ENCODE data around the gene BEND3. TPM values are rescaled to one million over a fixed set of nuclear protein-coding genes. Genes with fewer than 3 reads are reported as not detected.

BEND3 gene
- total RNA-seq, 1 donor: 1.5 TPM

DNA sequence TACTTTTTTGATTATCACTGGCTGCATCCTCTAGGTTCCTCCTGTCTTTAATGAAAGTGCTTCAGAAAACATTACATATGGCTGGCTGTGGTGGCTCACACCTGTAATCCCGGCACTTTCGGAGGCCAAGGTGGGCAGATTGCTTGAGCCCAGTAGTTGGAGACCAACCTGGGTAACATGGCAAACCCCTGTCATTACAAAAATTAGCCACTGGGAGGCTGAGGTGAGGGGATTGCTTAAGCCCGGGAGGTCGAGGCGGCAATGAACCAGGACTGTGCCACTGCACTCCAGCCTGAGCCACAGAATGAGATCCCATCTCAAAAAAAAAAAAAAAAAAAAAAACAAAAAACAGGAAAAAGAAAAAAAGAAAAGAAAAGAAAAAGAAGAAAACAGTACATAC lies 35.3 kb downstream of the BEND3 start:
- Histone ChIP-seq H3K4me3 (ENCODE audit: low read length) (no peak overlapping the region), H3K27me3 (ENCODE audit: insufficient read depth, low read length) (no peaks in the 10 kb centered on the region)

DNA sequence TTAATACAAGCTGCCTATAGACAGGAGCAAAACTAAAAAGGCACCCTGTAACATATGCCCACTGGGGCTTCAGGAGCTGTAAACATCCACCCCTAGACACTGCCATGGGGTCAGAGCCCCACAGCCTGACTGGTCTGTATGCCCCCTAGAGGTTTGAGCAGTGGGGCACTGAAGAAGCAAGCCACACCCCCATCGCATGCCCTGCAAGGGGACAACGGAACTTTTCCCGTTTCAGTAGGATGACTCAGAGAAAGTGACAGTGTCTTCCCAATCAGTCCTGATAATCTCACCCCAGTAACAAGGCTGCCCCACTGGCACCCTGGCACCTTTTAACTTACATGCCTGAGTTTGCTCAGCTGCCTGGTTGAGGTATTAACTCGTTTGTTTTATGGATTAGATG lies 35.9 kb downstream of the BEND3 start:
- no peaks in the 10 kb centered on the region for H3K9me3 ChIP-seq (ENCODE audit: low read depth, low read length)
- H3K4me3 ChIP-seq (ENCODE audit: low read length): no peak overlapping the region
- H3K4me1 ChIP-seq (ENCODE audit: insufficient read depth, low read length): no peaks in the 10 kb centered on the region
- H3K27me3 ChIP-seq (ENCODE audit: insufficient read depth, low read length): no peaks in the 10 kb centered on the region

More for the DNA sequence above, 35.3 kb downstream of the BEND3 start:
- Histone ChIP-seq H3K4me1 (ENCODE audit: insufficient read depth, low read length) (no peaks in the 10 kb centered on the region), H3K9me3 (ENCODE audit: low read depth, low read length) (no peaks in the 10 kb centered on the region)

DNA sequence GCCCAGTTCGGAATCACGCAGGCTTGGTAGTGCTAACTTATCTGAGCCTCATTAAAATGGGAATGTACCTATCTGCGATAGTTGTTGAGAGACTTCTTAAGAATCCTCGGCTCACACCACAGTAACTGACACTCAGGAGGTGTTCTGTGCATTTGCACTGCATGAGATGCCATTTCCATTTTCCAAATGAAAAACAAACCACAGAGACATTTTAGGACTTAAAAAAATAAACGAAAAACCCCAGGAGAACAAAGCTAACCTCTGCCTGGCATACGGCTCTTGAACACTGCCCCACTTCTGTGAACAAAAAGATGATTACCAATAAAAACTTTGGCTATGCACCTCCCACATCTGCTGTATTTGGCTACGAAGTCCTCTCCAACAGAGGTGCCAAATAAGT lies 37.6 kb downstream of the BEND3 start:
- no peaks in the 10 kb centered on the region for H3K9me3 ChIP-seq (ENCODE audit: low read depth, low read length)
- no peaks in the 10 kb centered on the region for H3K27me3 ChIP-seq (ENCODE audit: insufficient read depth, low read length)
- no peak overlapping the region for H3K4me3 ChIP-seq (ENCODE audit: low read length)
- no peaks in the 10 kb centered on the region for H3K4me1 ChIP-seq (ENCODE audit: insufficient read depth, low read length)

DNA sequence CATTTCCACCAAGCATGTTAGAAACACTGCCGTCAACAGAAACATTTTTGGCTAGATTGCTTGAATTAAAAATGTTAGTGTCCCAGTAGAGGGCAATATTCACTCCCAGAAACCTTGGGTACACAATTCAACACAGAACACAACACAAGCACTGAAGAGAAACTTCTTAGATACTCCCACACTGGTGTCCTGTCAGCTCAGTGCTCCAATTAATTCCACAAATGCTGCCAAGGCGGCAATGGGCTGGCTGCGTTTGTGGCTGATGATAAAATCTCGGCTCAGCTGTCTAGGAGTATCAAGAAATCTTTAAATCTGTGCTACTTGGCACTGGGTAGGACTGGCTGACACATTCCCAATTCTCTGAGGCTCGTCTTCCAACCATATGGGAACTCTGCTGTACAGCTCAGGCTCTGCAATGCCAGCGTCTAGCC lies 39.3 kb downstream of the BEND3 start:
- H3K4me3 ChIP-seq (ENCODE audit: low read length): no peak overlapping the region
- H3K4me1 ChIP-seq (ENCODE audit: insufficient read depth, low read length): no peaks in the 10 kb centered on the region
- H3K27me3 ChIP-seq (ENCODE audit: insufficient read depth, low read length): no peaks in the 10 kb centered on the region
- H3K9me3 ChIP-seq (ENCODE audit: low read depth, low read length): no peaks in the 10 kb centered on the region

DNA sequence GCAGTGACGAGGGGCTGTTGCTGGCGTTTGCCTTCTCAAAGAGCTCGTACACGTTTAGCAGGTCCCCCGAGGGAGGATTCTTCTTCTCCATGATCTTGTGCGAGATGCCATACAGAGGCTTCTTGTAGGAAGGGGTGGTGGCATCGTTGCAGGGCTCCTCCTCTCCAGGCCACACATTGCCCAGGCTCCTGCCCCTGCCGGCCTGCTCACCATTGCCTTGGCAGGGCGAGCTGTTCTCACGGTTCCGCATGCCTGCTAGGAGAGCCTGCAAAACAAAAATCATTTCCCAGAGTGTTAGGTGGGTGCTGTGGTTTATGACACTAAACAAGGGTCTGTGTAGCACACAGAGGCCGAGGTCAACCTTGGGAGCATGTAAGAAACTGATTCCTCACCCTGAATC lies 44.6 kb downstream of the BEND3 start:
- Histone ChIP-seq H3K27me3 (ENCODE audit: insufficient read depth, low read length) (no peaks in the 10 kb centered on the region), H3K4me3 (ENCODE audit: low read length) (no peak overlapping the region), H3K4me1 (ENCODE audit: insufficient read depth, low read length) (no peaks in the 10 kb centered on the region), H3K9me3 (ENCODE audit: low read depth, low read length) (no peaks in the 10 kb centered on the region)

DNA sequence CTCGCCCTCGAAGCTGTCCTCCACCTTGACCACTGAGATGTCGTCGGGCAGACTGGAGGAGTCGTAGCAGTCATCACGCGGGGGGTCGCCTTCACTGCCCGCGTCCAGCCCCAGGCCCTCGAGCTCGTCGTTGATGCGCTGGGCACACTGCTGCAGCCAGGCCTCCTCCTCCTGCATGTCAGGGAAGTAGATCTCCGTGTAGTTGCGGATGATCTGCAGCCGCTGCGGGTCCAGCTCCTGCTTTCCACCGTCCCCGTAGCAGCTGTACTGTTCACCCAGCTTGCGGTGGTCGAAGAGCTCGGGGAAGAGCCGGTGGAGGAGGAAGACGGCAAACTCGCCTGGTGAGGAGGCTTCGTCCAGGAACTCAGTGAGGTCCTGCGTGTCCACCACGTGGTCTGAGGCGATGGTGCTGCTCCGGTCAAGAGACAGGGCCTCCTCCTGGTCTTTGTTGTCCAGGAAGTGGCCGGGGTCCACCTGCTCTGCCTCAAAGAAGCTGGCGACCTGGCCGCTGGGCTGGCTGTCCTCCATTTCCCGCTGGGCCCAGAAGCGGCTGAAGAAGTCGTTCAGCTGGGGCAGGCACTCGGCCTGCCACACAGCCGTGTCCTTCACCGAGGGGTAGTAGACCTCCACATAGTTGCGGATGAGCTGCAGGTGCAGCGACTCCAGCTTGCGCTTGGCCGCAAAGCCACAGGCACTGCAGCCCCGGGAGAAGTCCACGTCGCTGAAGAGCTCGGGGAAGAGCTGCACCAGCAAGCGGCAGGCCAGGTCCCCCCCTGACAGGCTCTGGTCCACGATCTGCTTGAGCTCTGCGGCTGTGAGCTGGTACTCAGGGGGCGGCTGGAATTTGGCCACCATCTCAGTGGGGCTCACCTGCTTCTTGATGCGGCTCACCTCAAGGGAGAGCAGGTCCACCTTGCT lies 45.4 kb downstream of the BEND3 start:
- H3K9me3 ChIP-seq (ENCODE audit: low read depth, low read length): no peaks in the 10 kb centered on the region
- H3K27me3 ChIP-seq (ENCODE audit: insufficient read depth, low read length): no peaks in the 10 kb centered on the region
- H3K4me3 ChIP-seq (ENCODE audit: low read length): no peak overlapping the region
- H3K4me1 ChIP-seq (ENCODE audit: insufficient read depth, low read length): peaks cover 3% of the 10 kb centered on the region

DNA sequence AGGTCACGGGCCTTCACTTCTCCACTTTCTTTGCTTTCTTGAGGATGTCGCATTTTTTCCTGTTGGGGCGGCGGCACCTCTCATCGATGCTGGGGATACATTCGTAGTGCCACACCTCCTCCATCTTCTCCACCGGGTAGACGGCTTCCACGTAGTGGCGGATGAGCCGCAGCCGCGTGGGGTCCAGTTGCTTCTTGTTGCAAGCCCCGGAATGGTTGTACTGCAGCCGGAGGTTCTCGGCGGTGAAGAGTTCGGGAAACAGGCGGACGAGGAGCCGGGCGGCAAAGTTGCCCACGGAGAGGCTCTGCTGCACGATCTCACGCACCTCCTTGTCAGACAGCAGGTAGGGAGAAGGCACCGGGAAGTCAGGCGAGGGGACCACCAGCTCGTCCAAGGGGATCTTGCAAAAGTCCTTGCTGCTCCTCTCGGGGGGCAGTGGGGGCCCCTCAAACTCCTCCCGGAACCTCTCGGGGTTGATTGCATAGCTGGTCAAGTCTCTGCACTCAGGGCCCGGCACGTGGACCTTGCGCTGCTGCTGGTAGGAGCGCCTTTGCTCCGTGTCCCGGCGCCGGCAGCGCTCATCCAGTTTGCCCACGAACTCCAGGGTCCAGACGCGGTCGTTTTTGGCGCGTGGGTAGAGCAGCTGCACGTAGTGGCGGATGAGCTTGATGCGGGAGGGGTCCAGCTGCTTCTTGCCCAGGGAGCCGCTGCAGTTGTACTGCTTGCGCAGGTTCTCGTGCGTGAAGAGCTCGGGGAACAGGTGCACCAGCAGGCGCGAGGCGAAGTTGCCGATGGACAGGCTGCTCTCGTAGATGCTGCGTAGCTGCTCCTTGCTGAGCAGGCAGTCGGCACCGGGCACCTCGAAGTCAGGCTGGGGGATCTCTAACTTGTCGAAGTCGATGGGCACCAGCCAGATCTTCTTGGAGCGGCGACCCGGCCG lies 46.4 kb downstream of the BEND3 start:
- no peak overlapping the region for H3K4me3 ChIP-seq (ENCODE audit: low read length)
- H3K27me3 ChIP-seq (ENCODE audit: insufficient read depth, low read length): no peaks in the 10 kb centered on the region
- H3K4me1 ChIP-seq (ENCODE audit: insufficient read depth, low read length): peaks cover 12% of the 10 kb centered on the region
- H3K9me3 ChIP-seq (ENCODE audit: low read depth, low read length): no peaks in the 10 kb centered on the region

DNA sequence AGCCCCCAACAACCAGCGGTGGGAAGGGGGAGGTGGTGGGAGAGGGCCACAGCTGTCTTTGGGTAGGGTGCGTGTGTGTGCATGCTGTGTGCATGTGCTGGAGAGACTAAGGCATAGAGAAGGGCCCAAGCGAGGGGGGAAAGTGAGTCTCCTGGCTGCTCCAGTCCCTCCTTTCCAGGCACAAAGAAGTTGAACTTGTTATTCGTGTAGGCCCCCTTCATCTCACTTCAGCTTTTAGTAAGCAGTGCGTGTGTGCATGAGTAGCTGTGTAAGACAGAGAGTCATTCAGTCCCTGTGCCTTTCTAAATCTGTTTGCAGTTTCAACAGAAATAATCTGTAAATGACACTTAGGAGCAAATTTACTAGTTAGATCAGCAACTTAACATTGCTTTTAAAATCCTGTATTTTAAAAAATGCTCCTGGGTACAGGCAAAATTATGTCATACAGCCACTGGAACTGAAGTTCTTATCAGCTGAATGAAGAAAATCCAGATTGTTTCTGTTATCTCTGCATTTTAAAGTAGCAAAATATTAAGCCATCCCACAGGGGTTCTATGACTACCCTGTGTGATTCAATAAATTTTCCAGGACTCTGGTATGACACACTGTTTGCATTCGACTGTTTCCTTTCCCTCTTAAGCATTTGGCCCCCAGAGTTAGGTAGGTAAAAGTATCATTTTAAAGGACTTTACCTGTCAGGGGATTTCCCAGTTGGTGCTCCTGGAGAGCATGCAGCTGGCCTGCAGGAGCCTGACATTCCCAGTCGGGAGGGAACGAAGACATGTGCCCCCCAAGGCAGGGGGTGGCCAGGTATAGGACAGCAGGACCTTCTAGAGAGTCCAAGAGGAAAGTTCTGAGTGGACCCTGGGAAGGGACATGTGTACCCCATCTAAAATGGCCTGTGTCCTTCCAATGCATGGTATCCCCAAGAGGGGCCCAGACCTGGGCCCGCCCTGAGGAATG lies 48.3 kb downstream of the BEND3 start:
- Histone ChIP-seq H3K4me3 (ENCODE audit: low read length) (no peak overlapping the region), H3K9me3 (ENCODE audit: low read depth, low read length) (no peaks in the 10 kb centered on the region), H3K27me3 (ENCODE audit: insufficient read depth, low read length) (no peaks in the 10 kb centered on the region), H3K4me1 (ENCODE audit: insufficient read depth, low read length) (peaks cover 12% of the 10 kb centered on the region)

DNA sequence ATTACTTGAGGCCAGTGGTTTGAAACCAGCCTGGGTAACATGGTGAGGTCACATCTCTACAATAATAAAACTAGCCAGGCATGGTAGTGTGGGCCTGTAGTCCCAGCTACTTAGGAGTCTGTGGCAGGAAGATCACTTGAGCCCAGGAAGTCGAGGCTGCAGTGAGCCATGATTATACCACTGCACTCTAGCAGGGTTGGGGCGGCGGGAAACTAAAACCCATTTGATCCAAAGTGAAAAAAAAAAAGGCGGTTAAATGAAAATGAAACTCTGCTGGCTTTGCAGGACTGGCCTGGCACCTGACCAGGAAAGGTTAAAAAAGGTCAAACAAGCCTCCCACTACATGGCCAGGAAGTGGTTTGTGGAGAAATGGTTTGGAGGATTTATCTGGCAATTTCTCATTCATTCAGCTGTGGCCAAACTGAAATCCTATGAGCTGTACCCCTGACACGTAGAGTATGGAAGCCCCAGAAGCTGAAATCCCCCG lies 50.7 kb downstream of the BEND3 start:
- Histone ChIP-seq H3K4me1 (ENCODE audit: insufficient read depth, low read length) (peaks cover 25% of the 10 kb centered on the region), H3K27me3 (ENCODE audit: insufficient read depth, low read length) (no peaks in the 10 kb centered on the region), H3K4me3 (ENCODE audit: low read length) (no peak overlapping the region), H3K9me3 (ENCODE audit: low read depth, low read length) (no peaks in the 10 kb centered on the region)

DNA sequence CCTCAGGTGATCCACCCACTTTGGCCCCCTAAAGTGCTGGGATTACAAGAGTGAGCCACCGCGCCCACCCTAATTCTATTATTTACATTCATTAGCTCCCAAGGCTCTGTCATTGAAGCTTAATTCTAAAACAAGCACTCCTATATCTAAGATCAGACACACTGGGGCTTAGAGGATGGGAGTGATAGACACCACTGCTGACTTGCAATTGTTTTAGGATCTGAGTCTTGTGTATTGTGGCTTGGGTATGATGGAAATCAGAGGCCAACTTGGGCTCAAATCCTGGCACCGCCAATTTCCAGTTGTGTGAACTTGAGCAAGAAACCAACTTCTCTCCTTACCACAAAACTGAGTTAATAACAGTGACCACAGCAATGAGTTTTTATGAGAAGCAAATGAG lies 52.6 kb downstream of the BEND3 start:
- H3K9me3 ChIP-seq (ENCODE audit: low read depth, low read length): no peaks in the 10 kb centered on the region
- H3K27me3 ChIP-seq (ENCODE audit: insufficient read depth, low read length): no peaks in the 10 kb centered on the region
- no peak overlapping the region for H3K4me3 ChIP-seq (ENCODE audit: low read length)
- H3K4me1 ChIP-seq (ENCODE audit: insufficient read depth, low read length): peaks cover 25% of the 10 kb centered on the region

DNA sequence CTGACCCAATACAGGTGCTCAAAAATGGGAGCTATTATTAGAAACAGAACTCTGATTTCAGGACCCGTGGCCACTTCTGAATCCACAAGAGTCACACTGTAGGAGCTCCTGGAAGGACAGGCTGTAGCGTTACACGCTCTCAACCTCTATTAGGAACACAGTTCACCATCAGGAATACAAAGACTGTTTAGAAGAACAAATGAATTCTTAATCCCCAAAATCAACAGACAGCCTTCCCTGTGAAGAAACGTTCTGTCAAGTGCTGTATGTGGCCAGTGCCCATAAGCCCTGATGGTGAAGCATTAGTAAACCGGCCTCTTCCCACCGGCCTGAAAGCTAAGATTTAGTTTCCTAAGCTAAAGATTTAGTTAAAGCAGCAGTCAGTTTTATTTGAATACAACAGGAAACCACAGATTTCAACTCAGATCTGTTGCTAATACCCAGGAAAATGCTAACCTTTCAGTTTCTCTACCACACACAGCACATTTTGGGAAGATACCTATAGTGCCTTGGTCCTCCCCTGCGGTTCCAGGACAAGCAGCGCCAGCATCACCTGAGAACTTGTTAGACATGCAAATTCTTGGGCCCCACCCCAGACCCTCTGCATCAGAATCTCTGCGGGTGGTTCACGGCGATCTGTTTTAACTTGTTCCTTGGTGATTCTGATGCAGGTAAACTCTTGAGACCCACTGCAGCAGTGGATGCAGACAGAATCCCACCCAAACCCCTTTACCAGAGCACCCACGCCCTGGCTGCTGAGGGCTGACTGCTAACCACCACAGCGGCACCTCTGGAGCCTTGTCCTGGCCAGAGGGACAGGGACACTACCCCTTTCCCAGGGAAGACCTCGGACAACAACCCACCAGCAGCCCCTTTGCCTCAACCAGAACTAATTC lies 53.9 kb downstream of the BEND3 start:
- Histone ChIP-seq H3K9me3 (ENCODE audit: low read depth, low read length) (no peaks in the 10 kb centered on the region), H3K4me1 (ENCODE audit: insufficient read depth, low read length) (peaks cover 25% of the 10 kb centered on the region), H3K4me3 (ENCODE audit: low read length) (no peak overlapping the region), H3K27me3 (ENCODE audit: insufficient read depth, low read length) (no peaks in the 10 kb centered on the region)

DNA sequence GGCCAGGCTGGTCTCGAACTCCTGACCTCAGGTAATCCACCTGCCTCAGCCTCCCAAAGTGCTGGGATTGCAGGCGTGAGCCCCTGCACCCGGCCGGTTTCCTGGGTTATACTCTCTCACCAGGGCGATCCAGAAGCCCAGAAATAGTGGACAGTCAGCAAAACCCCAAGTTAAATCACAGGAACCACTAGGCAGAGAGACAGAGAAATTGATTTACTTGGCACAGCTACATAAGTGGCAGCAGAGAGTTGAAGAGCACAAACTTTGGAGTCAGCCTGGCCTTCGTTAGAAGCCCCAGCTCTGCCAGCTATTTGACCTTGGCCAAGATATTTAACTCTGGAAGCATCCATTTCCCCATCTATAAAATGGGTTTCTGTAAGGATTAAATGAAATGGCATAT lies 54.6 kb downstream of the BEND3 start:
- Histone ChIP-seq H3K4me1 (ENCODE audit: insufficient read depth, low read length) (peaks cover 25% of the 10 kb centered on the region), H3K27me3 (ENCODE audit: insufficient read depth, low read length) (no peaks in the 10 kb centered on the region), H3K9me3 (ENCODE audit: low read depth, low read length) (no peaks in the 10 kb centered on the region), H3K4me3 (ENCODE audit: low read length) (no peak overlapping the region)

DNA sequence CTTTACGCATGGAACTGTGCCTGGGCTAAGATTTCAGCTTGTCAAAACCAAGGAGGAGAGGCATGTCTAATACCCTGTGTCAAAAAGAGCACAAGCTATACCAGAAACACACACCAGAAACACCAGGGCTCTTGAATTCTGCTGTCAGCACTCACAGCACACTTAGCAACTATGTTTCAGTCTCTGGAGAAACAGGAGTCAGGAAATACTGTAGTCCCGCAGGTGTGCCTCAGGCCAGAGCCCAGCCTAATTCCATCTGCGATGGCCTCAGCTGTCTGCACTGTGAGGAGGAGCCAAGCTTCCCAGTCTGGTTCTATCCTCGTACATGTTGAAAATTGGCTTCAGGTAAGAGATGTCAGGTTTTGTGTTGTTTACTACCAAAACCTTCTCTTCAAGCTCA lies 55.7 kb downstream of the BEND3 start:
- Histone ChIP-seq H3K4me3 (ENCODE audit: low read length) (no peak overlapping the region), H3K27me3 (ENCODE audit: insufficient read depth, low read length) (no peaks in the 10 kb centered on the region), H3K9me3 (ENCODE audit: low read depth, low read length) (no peaks in the 10 kb centered on the region), H3K4me1 (ENCODE audit: insufficient read depth, low read length) (peaks cover 19% of the 10 kb centered on the region)
